Keratinocyte (primary cell): ENCODE measurements around the gene CD101. TPM values are rescaled to one million over a fixed set of nuclear protein-coding genes. Genes with fewer than 3 reads are reported as not detected.

Source experiments
- DNase-seq: peaks from one replicate; pipeline ENCODE4 v3.0.0-alpha.2; 2011; ENCODE audit warnings: low read depth, missing footprints, low spot score
- FAIRE-seq: peaks from 2 replicates; lab custom pipeline; 2011; peaks lifted over from hg19 to GRCh38; lab: Jason Lieb, UNC
- H2AFZ ChIP-seq: 2 replicates; pipeline ENCODE4 v1.6.0; 2012; ENCODE audit warnings: low read length, control low read depth, inconsistent platforms; ENCODE audit not compliant: control insufficient read depth
- H3K27ac ChIP-seq: 2 replicates; pipeline ENCODE4 v1.5.1; 2011; ENCODE audit warnings: low read length; ENCODE audit not compliant: control insufficient read depth, insufficient read depth
- H3K27me3 ChIP-seq: 3 replicates; pipeline ENCODE4 v1.6.0; 2011; ENCODE audit warnings: low read length; ENCODE audit not compliant: control insufficient read depth, insufficient read depth; ENCODE audit errors: extremely low read depth
- H3K36me3 ChIP-seq, 2 experiments: 2 replicates in 1 of 2; 3 replicates in 1 of 2; pipeline ENCODE4 v1.5.1; 2011; ENCODE audit warnings: low read length in 2 of 2, mild to moderate bottlenecking in 1 of 2; ENCODE audit not compliant: control insufficient read depth in 2 of 2, insufficient read depth in 2 of 2; ENCODE audit errors: extremely low read depth in 1 of 2
- H3K4me1 ChIP-seq: 3 replicates; pipeline ENCODE4 v1.5.1; 2011; ENCODE audit warnings: low read length; ENCODE audit not compliant: control insufficient read depth, insufficient read depth; ENCODE audit errors: extremely low read depth
- H3K4me2 ChIP-seq: 3 replicates; pipeline ENCODE4 v1.6.0; 2011; ENCODE audit warnings: low read depth, low read length; ENCODE audit not compliant: control insufficient read depth, insufficient read depth; ENCODE audit errors: extremely low read depth
- H3K4me3 ChIP-seq, 3 experiments: fragments of 200-600 bp in 1 of 3; sonication (generic) in 1 of 3; 2 replicates in 2 of 3; 3 replicates in 1 of 3; pipeline ENCODE4 v1.5.1; 2011 to 2016; ENCODE audit warnings: low read length in 3 of 3, mild to moderate bottlenecking in 3 of 3, control low read depth in 2 of 3, inconsistent platforms in 1 of 3, low read depth in 1 of 3, mixed read lengths in 1 of 3, mixed run types in 1 of 3, moderate library complexity in 1 of 3; ENCODE audit not compliant: control insufficient read depth in 2 of 3, insufficient read depth in 2 of 3; ENCODE audit errors: extremely low read depth in 1 of 3
- H3K79me2 ChIP-seq: 2 replicates; pipeline ENCODE4 v1.6.0; 2012; ENCODE audit warnings: low read length; ENCODE audit not compliant: control insufficient read depth, insufficient read depth
- H3K9ac ChIP-seq: 3 replicates; pipeline ENCODE4 v1.6.0; 2011; ENCODE audit warnings: low read length; ENCODE audit not compliant: control insufficient read depth, insufficient read depth; ENCODE audit errors: extremely low read depth
- H3K9me1 ChIP-seq: 3 replicates; pipeline ENCODE4 v1.6.0; 2011; ENCODE audit warnings: low read length; ENCODE audit not compliant: control insufficient read depth, insufficient read depth; ENCODE audit errors: extremely low read depth
- H3K9me3 ChIP-seq: 2 replicates; pipeline ENCODE4 v1.5.1; 2012; ENCODE audit warnings: low read depth, low read length; ENCODE audit not compliant: control insufficient read depth
- H4K20me1 ChIP-seq: 3 replicates; pipeline ENCODE4 v1.6.0; 2011; ENCODE audit warnings: low read length; ENCODE audit not compliant: control insufficient read depth, insufficient read depth; ENCODE audit errors: extremely low read depth
- EZH2 ChIP-seq: IDR thresholded peaks from one replicate; pipeline ENCODE4 v1.6.1; 2012; ENCODE audit warnings: inconsistent platforms, mild to moderate bottlenecking, low read length, moderate library complexity
- dilution Hi-C: fragments of 300-500 bp; cut with MboI; formaldehyde crosslinking; loops from one replicate; pipeline ENCODE4 v1.7.0; 2020; ENCODE audit warnings: low sequenced_read_pairs; ENCODE audit not compliant: extremely low pct_ligation_motif_present
- polyA plus RNA-seq, 5 experiments: library from polyadenylated mRNA; depleted of rRNA in 3 of 5; stranded (reverse) in 3 of 5; stranded (forward) in 1 of 5; unstranded in 1 of 5; fragments of >200 nt; gene quantifications; 1 replicate in 1 of 5; 2 replicates in 3 of 5; 3 replicates in 1 of 5; pipeline versions ENCODE4 v1.2.1 to v1.2.3, GENCODE V29; 2011 to 2012; ENCODE audit warnings: missing spikeins in 2 of 5, low read depth in 1 of 5, low replicate concordance in 1 of 5
- TF ChIP-seq, protein P1 (sequence below), 3 experiments: IDR thresholded peaks in 1 of 3; conservative IDR thresholded peaks in 1 of 3; optimal IDR thresholded peaks in 1 of 3; 2 replicates in 2 of 3; 3 replicates in 1 of 3; pipeline versions ENCODE3 to v1.5.1; 2011; ENCODE audit warnings: low read length in 3 of 3, mild to moderate bottlenecking in 3 of 3, moderate library complexity in 2 of 3, control low read depth in 1 of 3, inconsistent platforms in 1 of 3; ENCODE audit not compliant: insufficient read depth in 2 of 3; ENCODE audit errors: extremely low read depth in 1 of 3

The CD101 gene
- polyA plus RNA-seq, 1 donor (not counting 4 experiments of a cell fraction or from before 2014, with no cell fraction given) = 1.8 TPM

DNA sequence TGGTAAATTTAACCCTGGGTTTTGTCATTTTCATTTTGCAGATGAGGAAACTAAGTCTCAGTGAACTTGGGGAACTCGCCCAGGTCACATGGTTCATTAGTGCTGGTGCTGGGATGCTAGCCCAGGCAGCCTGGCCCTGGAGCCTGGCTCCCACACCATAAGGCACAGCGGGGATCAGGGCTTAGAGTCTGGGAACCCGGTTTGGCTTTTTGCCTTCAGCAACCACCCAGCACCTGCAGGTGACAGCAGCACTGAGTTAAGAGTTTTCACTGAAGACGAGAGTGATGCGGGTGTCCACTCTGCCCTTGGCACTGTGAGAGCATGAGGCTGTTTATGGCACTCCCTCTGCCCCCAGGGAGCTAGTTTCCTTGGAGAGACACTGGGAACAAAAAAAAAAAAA, 18.4 kb upstream of the CD101 start:
- no peak overlapping the region for H3K27ac ChIP-seq
- H3K79me2 ChIP-seq = peaks cover 2% of the 10 kb centered on the region
- H3K4me3 ChIP-seq = no peak overlapping the region
- no peaks in the 10 kb centered on the region for H3K9me1 ChIP-seq
- TF ChIP-seq, protein P1, sequence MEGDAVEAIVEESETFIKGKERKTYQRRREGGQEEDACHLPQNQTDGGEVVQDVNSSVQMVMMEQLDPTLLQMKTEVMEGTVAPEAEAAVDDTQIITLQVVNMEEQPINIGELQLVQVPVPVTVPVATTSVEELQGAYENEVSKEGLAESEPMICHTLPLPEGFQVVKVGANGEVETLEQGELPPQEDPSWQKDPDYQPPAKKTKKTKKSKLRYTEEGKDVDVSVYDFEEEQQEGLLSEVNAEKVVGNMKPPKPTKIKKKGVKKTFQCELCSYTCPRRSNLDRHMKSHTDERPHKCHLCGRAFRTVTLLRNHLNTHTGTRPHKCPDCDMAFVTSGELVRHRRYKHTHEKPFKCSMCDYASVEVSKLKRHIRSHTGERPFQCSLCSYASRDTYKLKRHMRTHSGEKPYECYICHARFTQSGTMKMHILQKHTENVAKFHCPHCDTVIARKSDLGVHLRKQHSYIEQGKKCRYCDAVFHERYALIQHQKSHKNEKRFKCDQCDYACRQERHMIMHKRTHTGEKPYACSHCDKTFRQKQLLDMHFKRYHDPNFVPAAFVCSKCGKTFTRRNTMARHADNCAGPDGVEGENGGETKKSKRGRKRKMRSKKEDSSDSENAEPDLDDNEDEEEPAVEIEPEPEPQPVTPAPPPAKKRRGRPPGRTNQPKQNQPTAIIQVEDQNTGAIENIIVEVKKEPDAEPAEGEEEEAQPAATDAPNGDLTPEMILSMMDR (optimal IDR thresholded peaks at IDR 0.05 in 1 of 3, IDR thresholded peaks at IDR 0.05 in 1 of 3, conservative IDR thresholded peaks at IDR 0.05 in 1 of 3; ENCODE audit: extremely low read depth in 1 of 3, insufficient read depth in 2 of 3, low read length in 3 of 3) = no peak
- no peak for TF ChIP-seq EZH2
- H3K4me1 ChIP-seq = no peaks in the 10 kb centered on the region
- H2AFZ ChIP-seq = no peak overlapping the region
- no peaks in the 10 kb centered on the region for H4K20me1 ChIP-seq
- no peaks in the 10 kb centered on the region for H3K9me3 ChIP-seq
- DNase-seq = no peak
- H3K36me3 ChIP-seq = peaks cover 15 to 25% of the 10 kb centered on the region in 2 experiments
- no peak overlapping the region for H3K4me2 ChIP-seq
- dilution Hi-C loops = no loop called here
- no peak for FAIRE-seq
- H3K9ac ChIP-seq = no peak overlapping the region
- no peaks in the 10 kb centered on the region for H3K27me3 ChIP-seq

DNA sequence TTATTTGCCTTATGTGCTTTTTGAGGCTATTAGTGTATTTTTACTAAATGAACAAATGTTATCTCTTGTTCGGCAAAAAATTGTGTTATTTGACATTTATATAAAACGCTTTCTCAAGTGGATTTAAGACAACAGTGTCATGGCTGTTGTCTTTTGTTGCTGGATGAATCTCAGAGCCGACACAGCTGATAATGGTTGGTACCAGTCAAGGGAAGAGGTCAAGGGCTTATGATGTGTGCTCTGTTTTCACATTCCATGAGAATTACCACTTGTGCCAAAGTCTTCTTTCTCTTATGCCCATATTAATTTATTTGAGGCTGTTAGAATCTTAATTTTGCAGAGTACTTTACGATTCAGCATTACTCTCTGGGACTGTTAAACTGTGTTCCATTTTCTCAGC, 17.9 kb upstream of the CD101 start:
- DNase-seq (no peak), FAIRE-seq (no peak)
- Histone ChIP-seq H3K4me3 (no peak overlapping the region), H3K9me1 (no peaks in the 10 kb centered on the region), H2AFZ (no peak overlapping the region), H3K4me2 (no peak overlapping the region), H3K79me2 (peaks cover 2% of the 10 kb centered on the region), H3K4me1 (peaks cover 4% of the 10 kb centered on the region), H3K27me3 (no peaks in the 10 kb centered on the region), H3K36me3 (peaks cover 15 to 31% of the 10 kb centered on the region in 2 experiments), H4K20me1 (no peaks in the 10 kb centered on the region), H3K9me3 (no peaks in the 10 kb centered on the region), H3K9ac (no peak overlapping the region), H3K27ac (no peak overlapping the region)
- dilution Hi-C loops = no loop called here
- no peak for TF ChIP-seq EZH2
- TF ChIP-seq, protein P1 (optimal IDR thresholded peaks at IDR 0.05 in 1 of 3, IDR thresholded peaks at IDR 0.05 in 1 of 3, conservative IDR thresholded peaks at IDR 0.05 in 1 of 3; ENCODE audit: extremely low read depth in 1 of 3, insufficient read depth in 2 of 3, low read length in 3 of 3) = no peak
